ENCODE results near the gene OSBPL3.

GRCh38 chr7:24924375-24924774 is 55.6 kb downstream of the OSBPL3 start:
- TF ChIP-seq MAX (IDR thresholded peaks at IDR 0.05) = no peak
- no peak for TF ChIP-seq REST (IDR thresholded peaks at IDR 0.05; ENCODE audit: low read depth)
- no peak for TF ChIP-seq EP300 (IDR thresholded peaks at IDR 0.05; ENCODE audit: borderline replicate concordance)
- no peak for TF ChIP-seq RAD21 (IDR thresholded peaks at IDR 0.05; ENCODE audit: low read depth)
- no peak for TF ChIP-seq YY1 (IDR thresholded peaks at IDR 0.05; ENCODE audit: low read depth)
- no peak for TF ChIP-seq FOXM1 (IDR thresholded peaks at IDR 0.05; ENCODE audit: borderline replicate concordance, low read depth)
- TF ChIP-seq EGR1 (IDR thresholded peaks at IDR 0.05) = no peak
- TF ChIP-seq TAF1 (IDR thresholded peaks at IDR 0.05; ENCODE audit: low read depth) = no peak
- TF ChIP-seq CEBPB (IDR thresholded peaks at IDR 0.05) = no peak
- TF ChIP-seq TCF12 (IDR thresholded peaks at IDR 0.05; ENCODE audit: low read depth) = no peak
- no peak for TF ChIP-seq NFIC (IDR thresholded peaks at IDR 0.05)
- no peak for TF ChIP-seq CREB1 (IDR thresholded peaks at IDR 0.05; ENCODE audit: low read depth)
- TF ChIP-seq USF1 (IDR thresholded peaks at IDR 0.05) = no peak
